Activated CD4-positive, CD25-positive, alpha-beta regulatory T cell treated with anti-CD3 and anti-CD28 coated beads, Interleukin-2, amount 50 U/mL, for 24 hours (primary cell): ENCODE results near the gene CNNM3.
"Not testable (repeated sequence)": the region's sequence is repeated elsewhere in the genome, so short reads cannot be mapped to it uniquely, and the experiment has no call there.

ENCODE experiments used
- ATAC-seq, 2 donors: fragments of 150-1000 bp; cut with Tn5 transposase; one replicate each; pipeline ENCODE4 v1.10.0; 2021; ENCODE audit warnings: mild to moderate bottlenecking in 1 of 2, moderate library complexity in 1 of 2

Gene CNNM3

DNA sequence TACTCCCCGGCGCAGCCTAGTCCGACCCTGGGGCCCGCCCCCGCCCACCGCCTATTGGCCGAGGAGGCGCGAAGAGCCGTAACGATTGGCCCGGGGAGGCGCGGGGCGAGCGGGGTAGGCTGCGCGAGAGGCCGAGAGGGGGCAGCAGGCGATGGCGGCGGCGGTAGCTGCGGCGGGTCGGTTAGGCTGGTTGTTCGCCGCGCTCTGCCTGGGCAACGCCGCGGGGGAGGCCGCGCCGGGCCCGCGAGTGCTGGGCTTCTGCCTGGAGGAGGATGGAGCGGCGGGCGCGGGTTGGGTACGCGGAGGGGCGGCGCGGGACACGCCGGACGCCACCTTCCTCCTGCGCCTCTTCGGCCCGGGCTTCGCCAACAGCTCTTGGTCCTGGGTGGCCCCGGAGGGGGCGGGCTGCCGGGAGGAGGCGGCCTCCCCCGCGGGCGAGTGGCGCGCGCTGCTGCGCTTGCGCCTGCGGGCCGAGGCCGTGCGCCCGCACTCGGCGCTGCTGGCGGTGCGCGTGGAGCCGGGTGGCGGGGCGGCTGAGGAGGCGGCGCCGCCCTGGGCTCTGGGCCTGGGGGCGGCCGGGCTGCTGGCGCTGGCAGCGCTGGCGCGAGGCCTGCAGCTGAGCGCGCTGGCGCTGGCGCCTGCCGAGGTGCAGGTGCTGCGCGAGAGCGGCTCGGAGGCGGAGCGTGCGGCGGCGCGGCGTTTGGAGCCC, at the start of gene CNNM3:
Gene CNNM3 (plus strand): TSS at position 142 of the 709 bp plus-strand sequence. CDS start 10 bp downstream, at position 152.
- ATAC-seq = peak; percentile 89 to 92

DNA sequence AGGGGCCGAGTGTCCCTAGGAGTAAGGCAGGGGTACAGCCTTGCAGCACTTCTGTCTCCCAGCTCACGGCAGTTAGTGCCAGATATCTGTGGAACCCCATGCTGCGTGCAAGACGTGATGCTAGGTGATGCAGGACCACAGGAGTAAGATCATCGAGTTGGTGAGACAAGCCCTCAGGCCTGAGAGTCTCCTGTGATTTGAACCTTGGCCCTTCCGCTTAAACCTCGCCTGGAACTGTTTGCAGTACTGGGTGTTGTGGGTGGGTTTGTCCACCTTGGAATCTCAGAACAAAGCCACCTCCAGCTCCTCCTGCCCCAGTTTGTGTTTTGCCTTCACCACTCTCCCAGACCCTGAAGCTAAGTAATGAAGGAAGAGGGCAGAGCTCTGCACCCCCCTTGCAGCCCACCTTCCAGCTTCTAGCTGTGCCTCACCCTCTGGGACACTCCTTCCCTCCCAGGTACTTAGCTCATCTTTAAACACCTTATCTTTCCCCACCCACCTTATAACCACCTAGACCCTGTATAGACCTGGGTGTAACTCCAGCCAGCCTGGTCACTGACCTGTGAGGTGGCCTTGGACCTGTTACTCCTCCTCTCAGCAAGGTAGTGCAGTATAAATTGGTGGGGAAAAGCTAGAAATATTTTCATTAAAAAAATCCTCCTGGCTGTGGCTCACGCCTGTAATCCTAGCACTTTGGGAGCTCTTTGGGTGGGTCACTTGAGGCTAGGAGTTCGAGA, 48.8 kb upstream of the CNNM3 start:
- ATAC-seq = no peak

DNA sequence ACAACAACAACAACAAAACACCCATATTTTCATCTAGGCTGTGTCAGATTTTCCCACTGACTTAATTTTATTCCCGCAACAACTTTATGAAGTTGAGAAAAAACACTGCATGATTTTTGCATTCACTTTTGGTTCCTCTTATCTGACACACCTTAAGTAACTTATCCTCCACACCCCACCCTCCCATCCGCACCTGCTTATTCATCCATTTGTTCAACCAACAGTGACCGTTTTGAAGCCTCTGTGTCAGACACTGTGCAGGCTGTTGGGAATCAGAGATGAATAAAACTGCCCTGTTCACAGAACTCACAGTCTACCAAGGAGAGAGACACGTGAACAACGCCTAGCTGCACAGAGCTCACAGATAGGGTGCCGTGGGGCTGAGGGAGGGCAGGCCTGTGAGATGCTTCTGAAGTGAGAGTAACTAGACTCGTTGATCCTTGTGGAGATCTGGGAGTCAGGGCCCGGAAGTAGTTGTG, 47.9 kb upstream of the CNNM3 start:
- ATAC-seq = no peak

GRCh38 chr2:96769814-96770213, 46.3 kb upstream of the CNNM3 start:
- ATAC-seq = no peak

DNA sequence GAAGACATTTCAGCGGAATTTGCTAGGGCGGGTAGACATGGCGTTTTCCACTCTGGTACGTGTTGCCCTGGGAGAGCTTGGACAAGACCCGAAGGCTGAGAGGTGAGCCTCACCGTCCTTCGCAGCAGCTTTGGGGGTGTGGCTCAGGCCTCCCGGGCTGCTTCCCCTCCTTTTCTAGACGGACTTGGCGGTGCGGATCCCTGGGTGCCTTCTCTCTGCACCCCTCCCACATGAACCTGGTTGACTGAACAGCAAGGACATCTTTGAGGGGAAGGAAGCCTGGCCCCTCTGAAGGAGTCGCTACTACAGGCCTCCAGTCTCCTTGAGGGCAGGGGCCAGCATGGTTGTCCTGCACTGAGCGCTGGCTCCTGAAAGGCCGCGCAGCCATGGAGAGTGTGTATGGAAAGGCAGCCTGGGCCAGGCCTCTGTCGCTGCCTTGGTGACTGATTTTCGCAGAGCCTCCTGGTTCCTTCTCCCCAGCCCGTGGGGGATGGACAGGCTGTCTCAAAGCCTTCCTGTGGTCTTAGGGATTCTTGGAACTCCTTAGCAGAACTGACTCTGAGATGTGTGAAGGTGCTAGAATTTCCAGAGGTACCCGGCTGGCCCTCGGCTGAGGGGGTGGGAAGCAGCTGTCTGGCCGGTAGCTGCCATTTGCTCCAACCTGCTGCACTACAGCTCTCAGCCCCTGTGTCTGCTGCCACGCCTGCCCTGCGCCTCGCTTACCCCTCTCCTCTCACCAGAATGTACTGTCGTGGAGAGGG, 45.4 kb upstream of the CNNM3 start:
- no peak for ATAC-seq

- no peak for ATAC-seq
Measured at GRCh38 chr2:96771796-96772618, 44.1 kb upstream of the CNNM3 start.

GRCh38 chr2:96772903-96773671, 43.0 kb upstream of the CNNM3 start:
- ATAC-seq = peak; percentile 72 to 77

DNA sequence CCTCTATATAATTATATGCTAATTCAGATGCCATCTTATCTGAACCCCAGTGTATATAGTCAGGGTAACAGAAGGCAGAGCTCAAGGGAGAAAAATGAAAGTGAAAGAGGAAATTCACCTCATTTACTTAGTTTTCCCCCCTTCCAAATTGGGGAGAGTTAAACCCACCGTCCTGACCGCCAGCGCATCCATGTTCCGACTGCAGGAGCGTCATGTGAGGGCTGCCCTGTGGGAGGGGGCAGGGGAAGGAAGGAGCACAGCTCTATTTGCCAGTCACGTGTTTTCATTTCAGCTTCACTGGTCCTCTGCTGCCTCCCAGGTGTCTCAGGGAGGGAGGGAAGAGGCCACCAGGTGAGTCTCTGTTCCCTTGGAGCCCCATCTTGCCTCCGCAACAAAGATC, 42.1 kb upstream of the CNNM3 start:
- peak; percentile 37 to 43 for ATAC-seq

DNA sequence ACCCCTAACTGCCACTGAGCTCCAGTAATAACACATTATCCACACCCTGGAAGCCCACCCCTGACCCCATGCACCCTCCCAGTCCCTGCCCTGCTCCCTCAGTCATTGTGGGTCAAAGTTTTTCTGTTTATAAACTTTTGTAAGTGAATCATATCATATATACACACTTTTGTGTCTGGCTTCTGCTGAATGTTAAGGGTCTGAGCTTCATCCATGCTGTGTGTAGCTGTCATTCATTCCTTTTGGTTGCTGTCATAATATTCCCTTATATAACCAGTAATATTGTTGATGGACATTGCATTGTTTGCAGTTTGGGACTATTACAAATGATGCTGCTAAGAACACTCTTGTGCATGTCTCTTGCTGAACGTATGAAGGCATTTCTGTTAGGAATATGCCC, 40.9 kb upstream of the CNNM3 start:
- ATAC-seq = no peak

DNA sequence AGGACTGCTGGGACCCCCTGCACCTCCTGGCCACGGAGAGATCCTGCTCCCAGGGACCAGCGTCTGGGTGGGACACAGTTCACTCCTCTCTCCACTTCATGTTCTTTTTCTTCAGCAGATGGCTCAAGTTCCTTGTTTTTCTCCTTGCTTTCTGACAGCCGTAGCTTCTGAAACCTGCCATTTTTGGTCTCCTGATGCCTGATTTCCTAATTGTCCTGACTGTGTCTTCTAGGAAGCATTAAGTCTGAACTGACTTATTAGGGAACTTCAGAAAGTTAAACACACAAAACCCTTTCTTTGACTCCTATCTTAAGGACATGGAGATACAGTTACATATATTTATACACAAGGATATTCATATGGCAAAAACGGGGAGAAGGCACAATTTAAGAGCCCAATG, 32.7 kb upstream of the CNNM3 start:
- ATAC-seq = no peak

DNA sequence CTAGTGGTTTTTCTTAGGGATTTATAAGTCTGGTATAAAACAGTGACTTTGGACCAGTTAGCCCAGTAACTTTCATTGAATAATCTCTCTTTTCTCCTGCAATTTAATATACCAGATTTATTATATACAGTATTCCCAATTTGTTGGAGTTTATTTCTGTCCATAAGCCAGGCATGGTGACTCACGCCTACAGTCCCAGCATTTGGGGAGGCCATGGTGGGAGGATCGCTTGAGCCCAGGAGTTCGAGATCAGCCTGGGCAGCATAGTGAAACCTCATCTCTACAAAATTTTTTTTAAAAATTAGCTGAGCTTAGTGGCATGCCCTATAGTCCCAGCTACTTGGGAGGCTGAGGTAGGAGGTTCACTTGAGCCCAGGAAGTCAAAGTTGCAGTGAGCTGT, 28.7 kb upstream of the CNNM3 start:
- no peak for ATAC-seq

GRCh38 chr2:96788442-96789244, 27.4 kb upstream of the CNNM3 start:
- ATAC-seq = no peak

DNA sequence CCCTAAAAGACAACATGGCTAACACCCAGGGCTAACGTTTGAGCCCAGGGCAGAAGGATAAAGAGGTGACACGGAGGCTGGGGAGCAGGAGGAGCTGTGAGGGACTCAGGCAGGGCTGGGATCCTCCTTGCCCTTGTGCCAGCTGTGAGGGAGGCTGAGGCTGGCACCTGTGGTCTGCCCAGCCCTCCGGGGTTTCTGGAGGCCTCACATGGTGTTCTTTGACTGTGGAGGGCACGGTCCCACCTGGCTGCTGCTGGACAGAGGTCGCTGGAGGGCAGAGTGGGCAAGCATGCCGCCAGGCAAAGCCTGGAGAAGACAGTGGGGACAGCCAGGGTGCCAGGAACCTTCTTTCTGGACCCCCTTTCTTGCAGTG, 26.8 kb upstream of the CNNM3 start:
- no peak for ATAC-seq

DNA sequence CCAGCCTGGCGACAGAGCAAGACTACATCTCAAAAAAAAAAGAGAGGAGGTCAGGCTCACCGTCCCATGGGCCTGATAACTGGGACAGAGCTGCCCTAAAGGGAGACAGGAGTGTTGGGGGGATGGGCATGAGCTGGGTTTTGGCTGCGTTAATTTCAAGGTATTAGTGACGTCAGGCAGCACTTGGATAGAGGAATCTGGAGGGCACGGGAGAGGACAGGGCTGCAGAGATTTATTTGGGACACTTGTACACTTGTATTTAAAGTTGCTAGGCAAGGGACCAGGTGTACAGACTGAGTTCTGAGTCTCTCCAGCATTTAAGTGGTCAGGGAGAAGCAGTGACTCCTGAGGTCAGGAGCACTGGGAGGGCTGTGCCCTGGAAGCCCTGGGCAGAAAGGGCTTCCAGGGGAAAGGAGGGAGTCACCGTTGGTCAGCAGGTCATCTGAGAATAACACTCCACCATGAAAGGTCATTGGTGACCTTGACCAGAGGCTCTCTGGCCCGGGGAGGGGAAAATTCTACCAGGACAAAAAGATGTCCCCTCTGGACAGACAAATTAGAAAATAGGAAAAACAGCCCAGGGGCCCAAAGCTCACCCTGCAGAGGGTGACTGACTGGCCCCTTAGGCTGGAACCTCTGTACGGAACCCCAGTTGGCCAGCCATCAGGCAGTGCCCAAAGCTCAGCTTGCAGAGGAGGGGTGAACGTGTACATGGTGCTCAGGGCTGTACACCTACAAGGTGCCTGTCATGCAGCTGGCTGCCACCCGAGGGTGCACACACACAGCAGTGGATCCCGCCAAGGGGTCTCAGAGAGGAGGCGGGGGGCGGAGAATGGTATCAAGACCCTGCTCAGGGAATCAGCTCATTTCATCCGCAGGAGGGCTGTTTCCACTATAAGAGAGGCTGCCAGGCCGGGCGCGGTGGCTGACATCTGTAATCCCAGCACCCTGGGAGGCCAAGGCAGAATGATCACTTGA, 23.0 kb upstream of the CNNM3 start:
- no peak for ATAC-seq

- no peak for ATAC-seq
Measured at GRCh38 chr2:96795076-96795475, 21.0 kb upstream of the CNNM3 start.

- ATAC-seq = not testable (repeated sequence)
Measured at GRCh38 chr2:96796497-96796896, 19.6 kb upstream of the CNNM3 start.

- no peak for ATAC-seq
Measured at GRCh38 chr2:96797066-96797625, 18.9 kb upstream of the CNNM3 start.

DNA sequence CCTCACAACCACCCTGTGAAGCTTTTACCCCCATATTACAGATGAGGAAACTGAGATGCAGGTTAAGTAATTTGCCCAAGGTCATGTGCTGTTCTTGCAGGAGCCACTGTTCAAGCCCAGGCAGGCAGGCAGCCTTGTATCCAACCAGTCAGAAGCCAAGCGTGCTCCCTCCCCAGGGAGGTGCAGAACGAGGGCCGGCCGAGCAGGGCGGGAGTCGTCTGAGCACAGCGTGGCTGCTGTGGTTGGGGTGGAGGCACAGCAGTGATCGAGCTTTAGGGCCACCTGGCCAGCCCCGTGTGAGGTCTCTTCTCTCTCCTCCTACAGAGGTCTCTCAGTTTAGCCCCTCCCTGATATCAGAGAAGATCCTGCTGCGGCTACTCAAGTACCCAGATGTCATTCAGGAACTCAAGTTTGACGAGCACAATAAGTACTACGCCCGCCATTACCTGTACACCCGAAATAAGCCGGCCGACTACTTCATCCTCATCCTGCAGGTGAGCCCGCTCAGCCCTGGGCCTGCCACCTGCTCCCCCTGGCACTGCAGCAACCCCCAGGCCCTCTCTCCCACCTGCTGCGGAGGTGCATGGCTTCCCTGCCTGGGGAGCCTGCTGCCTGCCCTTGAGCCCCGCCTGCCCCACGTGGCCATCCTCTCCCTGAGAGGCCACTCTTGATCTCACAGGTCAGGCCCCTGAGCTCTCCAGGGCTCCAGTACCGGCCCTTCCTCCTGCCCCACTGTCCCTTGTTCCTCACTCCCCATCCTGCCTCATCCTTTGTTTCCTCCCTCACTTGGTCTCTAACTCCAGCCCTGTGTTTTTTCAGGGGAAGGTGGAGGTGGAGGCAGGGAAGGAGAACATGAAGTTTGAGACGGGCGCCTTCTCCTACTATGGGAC, 17.1 kb upstream of the CNNM3 start:
- ATAC-seq = no peak
